ENCODE results near the gene PRKCA.
"Not testable (repeated sequence)": the region's sequence is repeated elsewhere in the genome, so short reads cannot be mapped to it uniquely, and the experiment has no call there.

The PRKCA gene

GRCh38 chr17:66353937-66354401, 51.6 kb downstream of the PRKCA start:
- no peak for DNase-seq (ENCODE audit: low spot score)

GRCh38 chr17:66354472-66354871, 52.1 kb downstream of the PRKCA start:
- no peak for DNase-seq (ENCODE audit: low spot score)

- no peak for DNase-seq (ENCODE audit: low spot score)
These were observed 52.6 kb downstream of the PRKCA start for GRCh38 chr17:66354981-66355380.

- no peak for DNase-seq (ENCODE audit: low spot score)
These were observed 53.1 kb downstream of the PRKCA start for GRCh38 chr17:66355510-66355909.

- DNase-seq (ENCODE audit: low spot score): no peak
These were observed 54.6 kb downstream of the PRKCA start for GRCh38 chr17:66357037-66357436.

- no peak for DNase-seq (ENCODE audit: low spot score)
These were observed 56.9 kb downstream of the PRKCA start for GRCh38 chr17:66359351-66359750.

- not testable (repeated sequence) for DNase-seq (ENCODE audit: low spot score)
These were observed 58.6 kb downstream of the PRKCA start for GRCh38 chr17:66360961-66361565.

- no peak for DNase-seq (ENCODE audit: low spot score)
These were observed 62.1 kb downstream of the PRKCA start for GRCh38 chr17:66364508-66364907.

GRCh38 chr17:66364990-66365490, 62.6 kb downstream of the PRKCA start:
- DNase-seq (ENCODE audit: low spot score): peak; percentile 34

GRCh38 chr17:66365903-66366302, 63.5 kb downstream of the PRKCA start:
- no peak for DNase-seq (ENCODE audit: low spot score)

- no peak for DNase-seq (ENCODE audit: low spot score)
These were observed 64.7 kb downstream of the PRKCA start for GRCh38 chr17:66367107-66367506.

- DNase-seq (ENCODE audit: low spot score): no peak
These were observed 67.4 kb downstream of the PRKCA start for GRCh38 chr17:66369830-66370229.

GRCh38 chr17:66371561-66371960, 69.1 kb downstream of the PRKCA start:
- DNase-seq (ENCODE audit: low spot score): no peak

GRCh38 chr17:66372182-66372581, 69.8 kb downstream of the PRKCA start:
- DNase-seq (ENCODE audit: low spot score): no peak

- no peak for DNase-seq (ENCODE audit: low spot score)
These were observed 70.7 kb downstream of the PRKCA start for GRCh38 chr17:66373079-66373478.

GRCh38 chr17:66373944-66374817, 71.8 kb downstream of the PRKCA start:
- DNase-seq (ENCODE audit: low spot score): peak; percentile 23

- DNase-seq (ENCODE audit: low spot score): no peak
These were observed 72.7 kb downstream of the PRKCA start for GRCh38 chr17:66375121-66375520.

GRCh38 chr17:66378296-66378695, 75.9 kb downstream of the PRKCA start:
- no peak for DNase-seq (ENCODE audit: low spot score)

GRCh38 chr17:66379544-66379943, 77.1 kb downstream of the PRKCA start:
- DNase-seq (ENCODE audit: low spot score): no peak

- DNase-seq (ENCODE audit: low spot score): no peak
These were observed 77.6 kb downstream of the PRKCA start for GRCh38 chr17:66379996-66380395.

GRCh38 chr17:66381701-66382362, 79.4 kb downstream of the PRKCA start:
- no peak for DNase-seq (ENCODE audit: low spot score)

- no peak for DNase-seq (ENCODE audit: low spot score)
These were observed 80.9 kb downstream of the PRKCA start for GRCh38 chr17:66383333-66383732.

Measured in CD4-positive, alpha-beta T cell treated with Interleukin-15 for 4 hours (primary cell).